ENCODE measurements around the gene GYS1. TPM values are rescaled to one million over a fixed set of nuclear protein-coding genes. Genes with fewer than 3 reads are reported as not detected.
"Not testable (repeated sequence)": the region's sequence is repeated elsewhere in the genome, so short reads cannot be mapped to it uniquely, and the experiment has no call there.

GYS1 gene
- total and polyA plus RNA-seq, 2 experiments from 2014 or later: 155 to 195 TPM

GRCh38 chr19:49031642-49032301 is 38.7 kb upstream of the GYS1 start, which contains the start of gene CGB2:
TSS of gene CGB2 (plus strand) at chr19:49031890. CDS start at chr19:49032096, 206 bp downstream.
- H3K4me3 ChIP-seq; H3K27me3 ChIP-seq; H3K4me1 ChIP-seq (ENCODE audit: low read depth); H3K27ac ChIP-seq; DNase-seq (ENCODE audit: low read depth in 1 of 2, low spot score in 1 of 2); H3K36me3 ChIP-seq; H3K9me3 ChIP-seq (ENCODE audit: low read depth): not testable (repeated sequence)
- TF ChIP-seq CTCF (IDR thresholded peaks at IDR 0.05; ENCODE audit: low read depth, low read length): peak; percentile 33

GRCh38 chr19:49030323-49030722 is 37.2 kb upstream of the GYS1 start:
- H3K4me3 ChIP-seq; H3K9me3 ChIP-seq (ENCODE audit: low read depth); H3K27me3 ChIP-seq; DNase-seq (ENCODE audit: low read depth in 1 of 2, low spot score in 1 of 2); H3K4me1 ChIP-seq (ENCODE audit: low read depth); H3K27ac ChIP-seq; H3K36me3 ChIP-seq: not testable (repeated sequence)

GRCh38 chr19:49029749-49030148 is 36.6 kb upstream of the GYS1 start:
- H3K4me3 ChIP-seq; H3K36me3 ChIP-seq; H3K4me1 ChIP-seq (ENCODE audit: low read depth); H3K9me3 ChIP-seq (ENCODE audit: low read depth); H3K27me3 ChIP-seq; H3K27ac ChIP-seq; DNase-seq (ENCODE audit: low read depth in 1 of 2, low spot score in 1 of 2): not testable (repeated sequence)

DNA sequence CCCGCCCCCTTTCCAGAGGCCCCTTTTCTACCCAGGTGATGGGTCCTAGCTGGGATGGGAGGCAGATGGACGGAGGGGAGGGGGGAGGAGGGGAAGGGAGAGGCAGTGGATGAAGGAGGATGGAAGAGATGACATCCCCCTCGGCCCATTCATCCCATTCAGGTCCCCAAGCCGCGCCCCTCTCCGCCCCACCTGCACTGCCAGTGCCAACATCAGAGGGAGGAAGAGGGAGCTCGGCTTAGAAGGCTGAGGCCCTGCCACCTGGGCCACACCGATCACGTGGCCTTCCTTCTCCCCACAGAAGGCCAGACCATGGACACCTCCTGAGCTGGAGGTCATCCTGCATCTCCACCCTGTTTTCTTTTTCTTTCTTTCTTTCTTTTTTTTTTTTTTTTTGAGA is 35.6 kb upstream of the GYS1 start:
- not testable (repeated sequence) for H3K27ac ChIP-seq; H3K4me3 ChIP-seq; H3K9me3 ChIP-seq (ENCODE audit: low read depth); DNase-seq (ENCODE audit: low read depth in 1 of 2, low spot score in 1 of 2); H3K27me3 ChIP-seq; H3K4me1 ChIP-seq (ENCODE audit: low read depth); H3K36me3 ChIP-seq

DNA sequence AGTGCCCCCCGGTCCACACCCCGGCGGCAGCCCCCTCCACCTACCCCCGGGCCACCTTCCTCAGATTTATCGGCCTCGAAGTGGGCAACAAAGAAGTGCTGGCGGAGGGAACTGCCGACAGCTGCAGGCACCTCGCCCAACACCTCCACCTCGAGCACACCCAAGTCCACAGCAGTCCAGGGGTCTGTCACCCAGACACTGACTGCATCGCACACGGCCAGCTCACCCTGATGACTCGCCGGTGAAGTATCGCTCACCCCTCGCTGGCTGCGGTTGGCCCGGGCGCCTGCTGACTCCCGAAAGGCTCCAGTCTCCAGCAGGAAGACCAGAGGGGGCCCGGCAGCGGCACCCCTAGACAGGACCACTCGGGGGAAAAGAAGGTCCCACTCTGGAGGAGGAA is 32.5 kb upstream of the GYS1 start:
- not testable (repeated sequence) for H3K27me3 ChIP-seq; H3K4me1 ChIP-seq (ENCODE audit: low read depth); H3K9me3 ChIP-seq (ENCODE audit: low read depth); DNase-seq (ENCODE audit: low read depth in 1 of 2, low spot score in 1 of 2); H3K4me3 ChIP-seq; H3K36me3 ChIP-seq; H3K27ac ChIP-seq

DNA sequence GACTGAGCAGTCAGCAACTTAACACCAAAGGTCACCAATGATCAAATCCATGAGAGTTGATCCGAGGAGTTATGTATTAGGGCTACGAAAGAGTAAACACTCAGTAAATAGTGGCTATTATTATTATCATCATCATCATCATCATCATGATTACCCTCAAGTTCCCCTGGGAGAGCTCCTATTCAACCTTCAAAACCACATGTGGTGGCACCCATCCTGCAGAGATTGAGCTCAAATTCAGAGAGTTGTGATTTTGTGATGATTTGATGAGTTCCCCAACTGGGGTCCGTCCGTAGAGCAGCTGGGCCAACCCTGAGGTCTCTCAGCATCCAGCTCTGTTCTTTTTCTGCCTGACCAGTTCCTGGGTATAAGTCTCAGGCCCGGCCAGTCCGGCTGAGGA is 32.0 kb upstream of the GYS1 start:
- H3K4me3 ChIP-seq; DNase-seq (ENCODE audit: low read depth in 1 of 2, low spot score in 1 of 2); H3K27ac ChIP-seq; H3K36me3 ChIP-seq; H3K4me1 ChIP-seq (ENCODE audit: low read depth); H3K9me3 ChIP-seq (ENCODE audit: low read depth); H3K27me3 ChIP-seq: not testable (repeated sequence)

DNA sequence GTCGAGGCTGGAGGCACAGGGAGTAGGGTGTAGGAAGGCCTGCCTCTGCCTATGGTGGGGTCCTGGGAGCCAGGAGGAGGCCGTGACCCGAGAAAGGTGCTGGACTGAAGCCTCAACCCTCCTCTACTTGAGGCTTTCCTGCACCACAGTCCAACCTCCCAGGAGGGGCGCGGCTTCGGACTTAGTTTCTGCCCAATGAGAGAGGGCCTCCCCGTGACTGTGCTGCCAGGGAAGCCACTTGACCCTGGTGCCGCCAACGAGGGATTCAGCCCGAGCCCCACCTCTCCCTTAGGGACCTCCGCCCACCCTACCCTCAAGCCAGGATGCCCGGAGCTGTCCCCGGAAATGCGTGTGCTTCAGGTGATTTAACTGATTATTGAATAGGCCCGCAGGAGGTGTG is 31.1 kb upstream of the GYS1 start, which contains the start of gene CGB3:
Gene CGB3 (minus strand): TSS at position 101 of the 400 bp plus-strand sequence. CDS start 362 bp downstream, outside the sequence.
- not testable (repeated sequence) for H3K27ac ChIP-seq

DNA sequence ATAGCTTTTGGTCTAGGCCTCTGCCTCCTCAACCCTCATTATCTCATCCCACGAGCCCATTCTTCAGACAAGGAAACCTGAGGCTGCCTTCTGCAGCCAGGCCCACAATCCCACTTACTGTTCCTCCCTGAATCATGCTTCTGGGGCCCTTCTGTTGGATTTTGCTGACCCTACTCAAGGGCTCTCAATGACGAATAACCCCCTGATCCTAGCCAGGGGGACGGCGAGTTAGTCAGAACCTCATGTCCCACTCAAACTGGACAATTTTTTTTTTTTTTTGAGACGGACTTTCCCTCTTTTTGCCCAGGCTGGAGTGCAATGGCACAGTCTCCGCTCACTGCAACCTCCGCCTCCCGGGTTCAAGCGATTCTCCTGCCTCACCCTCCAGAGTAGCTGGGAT is 29.0 kb upstream of the GYS1 start:
- no peaks in the 10 kb centered on the region for H3K9me3 ChIP-seq (ENCODE audit: low read depth)
- no peaks in the 10 kb centered on the region for H3K4me1 ChIP-seq (ENCODE audit: low read depth)
- no peaks in the 10 kb centered on the region for H3K27me3 ChIP-seq
- H3K27ac ChIP-seq: no peak overlapping the region
- TF ChIP-seq CTCF (IDR thresholded peaks at IDR 0.05; ENCODE audit: low read depth, low read length): no peak
- no peak overlapping the region for H3K4me3 ChIP-seq
- no peaks in the 10 kb centered on the region for H3K36me3 ChIP-seq
- DNase-seq (ENCODE audit: low read depth in 1 of 2, low spot score in 1 of 2): no peak

More for the DNA sequence above, 31.1 kb upstream of the GYS1 start, which contains the start of gene CGB3:
- not testable (repeated sequence) for H3K36me3 ChIP-seq; DNase-seq (ENCODE audit: low read depth in 1 of 2, low spot score in 1 of 2); H3K27me3 ChIP-seq; H3K4me3 ChIP-seq; H3K9me3 ChIP-seq (ENCODE audit: low read depth); H3K4me1 ChIP-seq (ENCODE audit: low read depth)

Measured in cardiac muscle cell (in vitro differentiated cells and primary cell).